D341Med (cell line): Measurements from ENCODE around the gene TMEM151B.
"Not testable (repeated sequence)": the region's sequence is repeated elsewhere in the genome, so short reads cannot be mapped to it uniquely, and the experiment has no call there.

Source experiments
- DNase-seq: peaks from one replicate; pipeline ENCODE4 v3.0.0; 2012; ENCODE audit warnings: low spot score

TMEM151B gene

GRCh38 chr6:44269921-44270525 is at the start of gene TMEM151B:
Gene TMEM151B, plus strand, starts transcription at chr6:44270450. Its CDS starts 293 bp downstream, at chr6:44270743.
- DNase-seq, result no peak

DNA sequence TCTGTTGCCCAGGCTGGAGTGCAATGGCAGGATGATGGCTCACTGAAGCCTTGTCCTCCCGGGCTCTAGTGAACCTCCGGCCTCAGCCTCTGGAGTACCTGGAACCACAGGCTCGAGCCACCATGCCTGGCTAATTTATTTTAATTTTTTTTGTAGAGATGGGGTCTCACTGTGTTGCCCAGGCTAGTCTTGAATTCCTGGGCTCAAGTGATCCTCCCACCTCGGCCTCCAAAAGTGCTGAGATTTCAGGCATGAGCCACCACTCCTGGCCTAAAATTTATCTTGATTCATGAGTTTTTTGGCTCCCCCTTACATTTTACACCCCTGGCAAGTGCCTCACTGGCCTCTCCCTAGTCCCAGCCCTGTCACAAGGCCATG is 49.3 kb upstream of the TMEM151B start:
- DNase-seq, result no peak

DNA sequence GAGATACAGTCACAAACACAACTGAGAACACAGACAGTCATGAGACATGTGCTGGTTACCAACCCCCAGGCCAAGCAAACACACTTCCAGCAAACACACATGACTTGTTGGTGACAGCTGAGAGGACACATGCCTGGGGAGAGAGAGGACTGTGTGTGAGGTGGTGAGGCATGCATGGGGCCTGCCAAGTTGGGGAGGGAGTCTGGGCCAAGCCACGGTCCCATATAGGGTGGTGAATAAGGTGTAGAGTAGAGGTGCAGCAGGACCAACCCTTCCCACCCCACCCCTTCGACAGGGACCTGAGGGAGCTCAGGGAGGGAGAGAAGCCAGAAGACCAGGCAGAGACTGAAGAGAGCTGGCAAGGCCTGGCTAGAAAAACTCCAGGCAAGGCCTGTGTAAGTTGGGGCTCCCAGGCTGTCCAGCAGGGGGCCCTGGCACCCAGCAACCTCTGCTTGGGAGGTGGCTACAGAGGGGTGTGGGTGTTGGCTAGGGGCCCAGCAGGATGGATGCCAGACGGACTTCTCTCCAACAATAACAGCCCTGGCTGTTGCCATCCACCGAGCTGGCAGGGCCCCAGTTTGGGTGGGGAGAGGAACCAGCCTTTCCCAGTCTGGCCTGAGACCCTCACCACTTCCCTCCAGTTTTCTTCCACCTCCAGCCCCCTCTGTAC is 48.8 kb upstream of the TMEM151B start:
- peak; percentile 84 for DNase-seq

GRCh38 chr6:44221961-44222335 is 48.3 kb upstream of the TMEM151B start:
- DNase-seq, result no peak

DNA sequence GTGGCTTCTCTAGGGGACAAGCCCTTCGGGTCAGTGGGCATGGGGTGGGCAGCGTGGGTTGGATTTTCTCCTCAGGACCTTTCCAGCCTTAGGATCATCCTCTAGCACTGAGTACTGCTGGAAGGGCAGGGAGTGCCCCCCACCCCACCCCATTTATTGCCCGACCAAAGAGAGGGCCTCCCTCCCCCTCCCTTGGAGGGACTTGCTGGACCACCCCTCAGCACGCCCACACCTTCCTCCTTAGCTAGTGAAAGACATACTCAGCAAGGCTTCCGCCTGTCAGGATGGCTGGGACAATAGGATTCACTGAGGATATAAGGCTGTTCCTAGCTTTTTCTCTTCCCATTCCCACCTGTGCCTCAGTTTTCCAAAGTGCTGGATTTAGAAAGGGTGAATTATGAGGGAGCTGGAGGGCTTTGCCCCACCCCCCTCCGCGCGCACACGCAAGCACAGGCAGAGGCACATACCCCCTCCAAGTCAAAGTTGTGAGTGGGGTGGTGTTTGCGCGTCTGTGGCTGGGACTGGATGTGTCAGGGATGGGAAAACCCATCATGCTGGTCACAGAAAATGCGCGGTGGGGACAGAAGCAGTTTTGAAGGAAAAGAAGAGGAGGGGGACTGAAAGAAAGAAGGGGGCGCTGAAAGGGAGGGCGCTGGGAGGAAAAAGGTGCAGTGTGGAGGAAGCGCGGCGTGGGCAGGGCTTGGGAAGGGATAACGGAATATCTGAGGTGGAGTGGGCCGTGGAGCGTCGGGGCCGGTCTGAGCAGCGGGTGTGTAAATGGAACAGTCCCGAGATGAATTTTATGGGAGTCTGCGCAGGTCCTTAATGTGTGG is 47.5 kb upstream of the TMEM151B start:
- DNase-seq, result no peak

DNA sequence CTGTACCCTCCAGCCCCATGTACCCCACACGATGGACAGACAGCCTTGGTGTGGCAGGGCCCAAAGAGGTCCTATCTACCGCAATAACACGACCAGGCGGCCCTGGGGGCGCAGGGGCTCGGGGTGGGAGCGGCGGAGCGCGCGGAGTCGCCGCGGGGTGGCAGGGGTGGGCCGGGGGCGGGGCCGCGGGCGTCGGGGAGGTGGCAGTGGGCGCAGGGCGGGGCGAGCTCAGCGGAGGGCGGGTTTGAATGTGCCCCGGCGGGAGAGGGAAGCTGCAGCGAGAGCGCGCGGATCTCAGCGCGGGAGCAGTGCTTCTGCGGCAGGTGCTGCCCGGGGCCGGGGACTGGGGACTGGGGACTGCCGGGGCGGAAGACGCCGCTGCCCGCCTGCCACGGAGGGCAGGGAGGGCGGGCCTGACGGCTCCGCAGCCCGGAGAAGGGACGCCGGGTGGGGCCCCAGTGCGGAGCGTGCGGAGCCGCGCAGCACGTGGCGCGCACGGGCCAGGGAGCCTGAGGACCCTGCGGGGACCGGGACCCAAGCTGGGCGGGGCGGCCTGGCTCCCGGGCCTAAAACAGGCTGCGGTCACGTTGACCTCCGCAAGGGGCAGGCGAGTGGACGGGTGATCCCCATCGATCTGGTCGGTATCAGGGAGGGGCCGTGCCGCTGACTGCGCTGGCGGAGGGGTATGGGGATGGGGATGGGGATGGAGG is 46.8 kb upstream of the TMEM151B start, which contains the start of gene SLC29A1:
TSS of gene SLC29A1 (plus strand) at position 277 of the 710 bp plus-strand sequence. CDS start 3,719 bp downstream, outside the sequence.
- peak; percentile 98 for DNase-seq

DNA sequence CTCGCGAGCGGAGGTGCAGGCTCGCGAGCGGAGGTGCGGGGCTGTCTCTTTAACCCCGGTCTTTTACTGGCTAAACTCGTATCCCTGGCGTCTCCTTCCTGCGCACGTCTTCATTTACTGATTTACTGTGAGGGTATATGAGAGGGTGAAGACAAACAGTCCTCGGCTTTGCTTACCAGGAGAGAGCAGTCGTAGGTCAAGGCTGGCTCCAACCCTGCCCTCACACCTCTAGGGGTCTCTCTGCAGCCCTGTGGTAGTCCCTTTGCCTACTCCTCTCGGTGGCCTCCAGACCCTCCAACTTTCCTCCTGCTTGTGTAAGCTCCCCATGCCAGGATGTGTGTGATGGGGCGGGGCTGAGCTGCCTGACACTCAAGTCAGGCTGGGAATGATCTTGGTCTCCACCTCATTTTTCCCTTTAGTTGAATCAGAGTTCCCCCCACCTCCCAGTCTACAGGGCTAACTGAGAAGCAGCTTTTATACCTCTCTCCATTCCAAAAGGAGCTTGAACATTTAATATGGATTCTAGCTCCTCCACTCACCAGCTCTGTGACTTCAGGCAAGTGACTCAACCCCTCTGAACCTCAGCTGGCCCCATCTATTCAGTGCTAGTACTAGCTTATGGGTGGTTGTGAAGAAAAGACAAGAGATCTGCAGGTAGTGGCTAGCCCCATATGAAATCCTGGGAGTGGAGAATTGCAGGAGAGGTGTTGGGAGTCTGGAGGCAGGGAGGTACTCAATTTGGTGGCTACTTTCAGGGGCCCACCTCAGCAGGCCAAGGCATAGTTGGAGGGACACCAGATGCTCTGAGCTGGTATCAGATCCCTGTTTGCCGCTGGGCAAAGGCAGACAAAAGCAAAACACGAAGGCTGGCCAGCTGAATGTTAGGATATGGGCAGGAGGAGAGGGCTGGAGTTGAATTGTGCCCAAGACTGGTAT is 46.0 kb upstream of the TMEM151B start:
- peak; percentile 55 for DNase-seq

DNA sequence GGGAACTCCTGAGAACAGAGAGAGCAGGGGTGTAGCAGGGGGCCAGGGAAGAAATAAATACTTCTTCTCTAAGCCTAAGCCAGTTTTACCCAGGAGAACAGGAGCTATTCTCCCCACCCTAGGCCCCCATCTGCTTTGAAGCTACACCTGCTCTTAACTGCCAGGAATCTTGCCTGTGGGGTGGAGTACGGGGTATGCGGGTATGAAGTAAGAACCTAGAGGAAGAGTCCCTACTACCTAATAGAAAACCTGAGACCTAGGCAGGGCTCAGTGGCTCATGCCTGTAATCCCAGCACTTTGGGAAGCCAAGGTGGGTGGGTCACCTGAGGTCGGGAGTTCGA is 45.3 kb upstream of the TMEM151B start:
- no peak for DNase-seq

- no peak for DNase-seq
Measured at GRCh38 chr6:44225579-44226325, 44.5 kb upstream of the TMEM151B start.

- no peak for DNase-seq
Measured at GRCh38 chr6:44226368-44227147, 43.7 kb upstream of the TMEM151B start.

- DNase-seq, result no peak
Measured at GRCh38 chr6:44227148-44227793, 43.0 kb upstream of the TMEM151B start.

- DNase-seq, result no peak
Measured at GRCh38 chr6:44228031-44228430, 42.2 kb upstream of the TMEM151B start.

DNA sequence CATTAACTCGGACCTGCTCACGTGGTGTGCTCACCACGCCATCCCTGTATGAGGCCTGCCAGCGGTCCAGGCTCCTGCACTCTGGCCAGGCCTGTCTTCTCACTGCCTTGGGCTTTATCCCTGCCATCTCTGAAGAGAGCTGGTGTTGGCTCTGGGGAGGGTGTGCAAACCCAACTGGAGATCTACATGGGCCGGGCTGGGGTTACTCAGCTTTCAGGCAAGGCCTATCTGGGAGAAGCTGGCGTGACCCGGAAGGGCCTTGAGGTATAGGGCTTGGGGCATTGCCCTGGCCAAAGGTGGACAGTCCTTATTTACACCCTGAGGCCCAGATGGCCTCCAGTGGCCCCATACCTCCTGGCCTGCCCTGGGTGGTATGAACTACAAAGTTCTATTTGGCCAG is 41.8 kb upstream of the TMEM151B start:
- DNase-seq, result no peak

- DNase-seq, result no peak
Measured at GRCh38 chr6:44228836-44229235, 41.4 kb upstream of the TMEM151B start.

GRCh38 chr6:44229376-44230033 is 40.7 kb upstream of the TMEM151B start:
- no peak for DNase-seq

DNA sequence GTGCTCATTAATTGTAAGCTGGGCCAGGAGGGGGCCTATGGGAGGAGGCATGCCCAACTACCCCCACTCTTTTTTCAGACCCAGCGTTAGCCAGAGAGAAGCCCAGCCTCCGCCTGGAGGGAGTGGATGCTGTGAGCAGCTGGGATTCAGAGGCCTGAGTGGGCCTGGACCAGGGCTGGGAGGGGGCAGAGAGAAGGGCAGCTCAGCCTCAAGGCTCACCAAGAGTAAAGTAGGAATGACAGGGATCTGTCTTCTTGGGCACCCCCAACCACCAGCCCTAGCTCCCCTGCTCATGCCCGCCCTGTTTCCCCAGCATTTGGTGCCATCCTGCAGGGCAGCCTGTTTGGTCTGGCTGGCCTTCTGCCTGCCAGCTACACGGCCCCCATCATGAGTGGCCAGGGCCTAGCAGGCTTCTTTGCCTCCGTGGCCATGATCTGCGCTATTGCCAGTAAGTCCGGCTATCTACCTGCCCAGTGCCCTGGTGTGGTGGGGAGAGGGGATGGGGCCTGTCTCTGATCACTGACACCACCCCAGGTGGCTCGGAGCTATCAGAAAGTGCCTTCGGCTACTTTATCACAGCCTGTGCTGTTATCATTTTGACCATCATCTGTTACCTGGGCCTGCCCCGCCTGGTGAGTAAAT is 40.1 kb upstream of the TMEM151B start:
- no peak for DNase-seq

- not testable (repeated sequence) for DNase-seq
Measured at GRCh38 chr6:44231426-44231825, 38.8 kb upstream of the TMEM151B start.
